HL-60 (cell line): ENCODE results near the gene SMCP.

Experiments used
- DNase-seq, 2 experiments: peaks; one replicate each; pipeline ENCODE4 v3.0.0-alpha.2; 2010 to 2020; ENCODE audit warnings: low read depth in 1 of 2, low spot score in 1 of 2
- H3K27ac ChIP-seq: fragments of 250-450 bp; sonication (Bioruptor Pico); replicated peaks from 2 replicates; pipeline ENCODE4 v1.5.1; 2020; ENCODE audit warnings: mild to moderate bottlenecking, moderate library complexity
- H3K27me3 ChIP-seq: fragments of 250-450 bp; sonication (Bioruptor Pico); 2 replicates; pipeline ENCODE4 v1.5.1; 2021; ENCODE audit warnings: mild to moderate bottlenecking, moderate library complexity; ENCODE audit not compliant: insufficient read depth, poor library complexity, severe bottlenecking
- H3K4me3 ChIP-seq: replicated peaks from 2 replicates; pipeline ENCODE4 v1.5.1; 2011; ENCODE audit warnings: mild to moderate bottlenecking, control low read depth, low read length; ENCODE audit not compliant: insufficient read depth
- GABPA ChIP-seq: IDR thresholded peaks from 2 replicates; pipeline ENCODE4 v1.6.1; 2012; ENCODE audit warnings: low read depth
- POLR2AphosphoS5 ChIP-seq: IDR thresholded peaks from 2 replicates; pipeline ENCODE4 v1.6.1; 2012; ENCODE audit warnings: low read depth
- SPI1 ChIP-seq: IDR thresholded peaks from 2 replicates; pipeline ENCODE4 v1.6.1; 2012; ENCODE audit warnings: low read depth, mild to moderate bottlenecking, borderline replicate concordance
- TF ChIP-seq, protein P1 (sequence below): IDR thresholded peaks from one replicate; pipeline ENCODE4 v1.5.1; 2011; ENCODE audit warnings: low read length, control low read depth, inconsistent platforms; ENCODE audit not compliant: insufficient read depth
- TF ChIP-seq, protein P2 (sequence below): IDR thresholded peaks from 2 replicates; pipeline ENCODE4 v1.6.1; 2012; ENCODE audit warnings: low read depth; ENCODE audit not compliant: insufficient replicate concordance

SMCP gene

DNA sequence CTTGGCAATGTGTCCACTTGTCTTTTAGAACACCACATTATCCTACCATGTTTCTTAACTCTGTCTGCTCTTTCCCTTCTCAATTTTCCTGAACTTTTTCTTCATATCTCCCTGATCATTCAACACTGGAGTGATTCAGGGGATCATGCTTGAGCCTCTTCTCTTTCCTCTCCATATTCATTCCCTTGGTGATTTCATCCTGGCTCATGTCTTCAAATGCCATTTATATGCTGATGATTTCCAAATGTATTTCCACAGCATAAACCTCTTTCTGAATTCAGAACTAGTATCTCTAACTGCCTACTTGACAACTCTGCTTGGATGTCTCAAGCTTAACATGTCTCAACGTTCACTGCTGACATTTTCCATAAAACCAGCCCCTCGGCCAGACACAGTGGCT is 21.8 kb downstream of the SMCP start:
- TF ChIP-seq, protein P1, sequence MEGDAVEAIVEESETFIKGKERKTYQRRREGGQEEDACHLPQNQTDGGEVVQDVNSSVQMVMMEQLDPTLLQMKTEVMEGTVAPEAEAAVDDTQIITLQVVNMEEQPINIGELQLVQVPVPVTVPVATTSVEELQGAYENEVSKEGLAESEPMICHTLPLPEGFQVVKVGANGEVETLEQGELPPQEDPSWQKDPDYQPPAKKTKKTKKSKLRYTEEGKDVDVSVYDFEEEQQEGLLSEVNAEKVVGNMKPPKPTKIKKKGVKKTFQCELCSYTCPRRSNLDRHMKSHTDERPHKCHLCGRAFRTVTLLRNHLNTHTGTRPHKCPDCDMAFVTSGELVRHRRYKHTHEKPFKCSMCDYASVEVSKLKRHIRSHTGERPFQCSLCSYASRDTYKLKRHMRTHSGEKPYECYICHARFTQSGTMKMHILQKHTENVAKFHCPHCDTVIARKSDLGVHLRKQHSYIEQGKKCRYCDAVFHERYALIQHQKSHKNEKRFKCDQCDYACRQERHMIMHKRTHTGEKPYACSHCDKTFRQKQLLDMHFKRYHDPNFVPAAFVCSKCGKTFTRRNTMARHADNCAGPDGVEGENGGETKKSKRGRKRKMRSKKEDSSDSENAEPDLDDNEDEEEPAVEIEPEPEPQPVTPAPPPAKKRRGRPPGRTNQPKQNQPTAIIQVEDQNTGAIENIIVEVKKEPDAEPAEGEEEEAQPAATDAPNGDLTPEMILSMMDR = no peak
- no peak for TF ChIP-seq POLR2AphosphoS5
- no peak for TF ChIP-seq GABPA
- TF ChIP-seq, protein P2, sequence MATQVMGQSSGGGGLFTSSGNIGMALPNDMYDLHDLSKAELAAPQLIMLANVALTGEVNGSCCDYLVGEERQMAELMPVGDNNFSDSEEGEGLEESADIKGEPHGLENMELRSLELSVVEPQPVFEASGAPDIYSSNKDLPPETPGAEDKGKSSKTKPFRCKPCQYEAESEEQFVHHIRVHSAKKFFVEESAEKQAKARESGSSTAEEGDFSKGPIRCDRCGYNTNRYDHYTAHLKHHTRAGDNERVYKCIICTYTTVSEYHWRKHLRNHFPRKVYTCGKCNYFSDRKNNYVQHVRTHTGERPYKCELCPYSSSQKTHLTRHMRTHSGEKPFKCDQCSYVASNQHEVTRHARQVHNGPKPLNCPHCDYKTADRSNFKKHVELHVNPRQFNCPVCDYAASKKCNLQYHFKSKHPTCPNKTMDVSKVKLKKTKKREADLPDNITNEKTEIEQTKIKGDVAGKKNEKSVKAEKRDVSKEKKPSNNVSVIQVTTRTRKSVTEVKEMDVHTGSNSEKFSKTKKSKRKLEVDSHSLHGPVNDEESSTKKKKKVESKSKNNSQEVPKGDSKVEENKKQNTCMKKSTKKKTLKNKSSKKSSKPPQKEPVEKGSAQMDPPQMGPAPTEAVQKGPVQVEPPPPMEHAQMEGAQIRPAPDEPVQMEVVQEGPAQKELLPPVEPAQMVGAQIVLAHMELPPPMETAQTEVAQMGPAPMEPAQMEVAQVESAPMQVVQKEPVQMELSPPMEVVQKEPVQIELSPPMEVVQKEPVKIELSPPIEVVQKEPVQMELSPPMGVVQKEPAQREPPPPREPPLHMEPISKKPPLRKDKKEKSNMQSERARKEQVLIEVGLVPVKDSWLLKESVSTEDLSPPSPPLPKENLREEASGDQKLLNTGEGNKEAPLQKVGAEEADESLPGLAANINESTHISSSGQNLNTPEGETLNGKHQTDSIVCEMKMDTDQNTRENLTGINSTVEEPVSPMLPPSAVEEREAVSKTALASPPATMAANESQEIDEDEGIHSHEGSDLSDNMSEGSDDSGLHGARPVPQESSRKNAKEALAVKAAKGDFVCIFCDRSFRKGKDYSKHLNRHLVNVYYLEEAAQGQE = no peak
- no peak for TF ChIP-seq SPI1

DNA sequence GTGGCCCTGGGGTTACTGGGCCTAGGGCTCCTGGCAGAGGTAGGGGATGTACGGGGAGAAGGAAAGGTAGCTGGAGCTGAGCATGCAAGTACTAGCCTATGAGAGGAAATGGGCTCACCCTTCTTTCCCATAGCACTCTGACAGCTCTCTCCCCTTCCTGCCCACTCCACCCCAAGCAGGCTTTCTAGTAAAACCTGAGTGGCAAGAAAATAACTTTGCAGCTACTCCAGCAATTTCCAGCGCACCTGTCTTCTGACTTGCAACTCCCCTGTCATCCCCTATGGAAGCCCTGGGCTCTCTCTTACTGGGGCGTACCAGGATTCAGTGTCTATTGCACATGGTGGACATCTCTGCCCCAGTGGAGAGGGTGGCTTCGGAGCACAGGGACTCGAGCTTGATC is 23.5 kb downstream of the SMCP start:
- TF ChIP-seq POLR2AphosphoS5 (no peak), GABPA (no peak), SPI1 (no peak)
- TF ChIP-seq, protein P2 = no peak
- H3K4me3 ChIP-seq = no peak overlapping the region
- no peaks in the 10 kb centered on the region for H3K27me3 ChIP-seq
- DNase-seq = no peak
- H3K27ac ChIP-seq = no peak overlapping the region

More for the DNA sequence above, 21.8 kb downstream of the SMCP start:
- DNase-seq = no peak
- Histone ChIP-seq H3K4me3 (no peak overlapping the region), H3K27me3 (no peaks in the 10 kb centered on the region), H3K27ac (no peak overlapping the region)

DNA sequence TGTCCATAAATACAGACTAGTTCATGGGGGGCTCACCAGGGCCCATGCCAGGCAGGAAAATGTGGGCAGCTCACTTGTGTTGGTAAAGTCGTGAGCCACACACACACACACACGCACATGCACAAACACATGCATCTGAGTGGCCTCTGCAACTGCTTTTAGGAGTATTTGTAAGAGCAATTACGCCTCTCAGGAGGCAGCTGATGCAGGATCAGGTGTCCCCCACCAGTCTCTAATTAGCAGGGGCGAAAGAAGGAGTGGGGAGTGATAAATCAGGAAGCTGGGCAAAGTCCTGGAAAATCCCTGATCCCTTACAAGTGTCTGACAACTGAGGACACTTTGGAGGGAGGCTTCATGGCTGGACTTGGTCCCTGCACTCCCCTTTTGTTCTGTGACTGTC is 24.5 kb downstream of the SMCP start:
- DNase-seq = no peak
- TF ChIP-seq, protein P2 = no peak
- TF ChIP-seq SPI1 = no peak
- TF ChIP-seq POLR2AphosphoS5 = no peak
- TF ChIP-seq, protein P1 = no peak
- no peak for TF ChIP-seq GABPA
- no peaks in the 10 kb centered on the region for H3K27me3 ChIP-seq

More for the DNA sequence above, 24.5 kb downstream of the SMCP start:
- no peak overlapping the region for H3K4me3 ChIP-seq
- H3K27ac ChIP-seq = no peak overlapping the region
